ENCODE data around the gene PPIF. TPM values are rescaled to one million over a fixed set of nuclear protein-coding genes. Genes with fewer than 3 reads are reported as not detected.

The PPIF gene
- total RNA-seq, 1 experiment from 2014 or later, result 80.9 TPM

GRCh38 chr10:79353726-79354125 lies 6.5 kb downstream of the PPIF start (continued):
- TF ChIP-seq GRHL2 (CRISPR knock-in tag; IDR thresholded peaks at IDR 0.05; ENCODE audit: insufficient replicate concordance, severe bottlenecking) (no peak), CDX4 (CRISPR knock-in tag; IDR thresholded peaks at IDR 0.05; ENCODE audit: borderline replicate concordance) (no peak), GABPB1 (CRISPR knock-in tag; IDR thresholded peaks at IDR 0.05) (no peak), ZNF138 (CRISPR knock-in tag; conservative IDR thresholded peaks at IDR 0.05) (no peak), TCF7 (CRISPR knock-in tag; IDR thresholded peaks at IDR 0.05; ENCODE audit: low read depth) (no peak)

GRCh38 chr10:79354141-79354540 lies 6.9 kb downstream of the PPIF start:
- Mint-ChIP-seq H3K36me3 (peaks cover 67% of the 10 kb centered on the region), H3K9me3 (peaks cover 16% of the 10 kb centered on the region), H3K27me3 (ENCODE audit: low read depth) (no peaks in the 10 kb centered on the region), H3K4me3 (no peak overlapping the region), H3K27ac (no peak overlapping the region), H3K4me1 (no peaks in the 10 kb centered on the region)
- DNase-seq (ENCODE audit: low spot score) (no peak), ATAC-seq (no peak)
- POLR2A ChIA-PET, result no interaction called here
- CTCF ChIA-PET, result no interaction called here
- no peak for TF ChIP-seq FOXP1 (CRISPR knock-in tag; IDR thresholded peaks at IDR 0.05; ENCODE audit: borderline replicate concordance)
- TF ChIP-seq STAT6 (CRISPR knock-in tag; conservative IDR thresholded peaks at IDR 0.05; ENCODE audit: low read depth), result no peak
- TF ChIP-seq, protein P1, sequence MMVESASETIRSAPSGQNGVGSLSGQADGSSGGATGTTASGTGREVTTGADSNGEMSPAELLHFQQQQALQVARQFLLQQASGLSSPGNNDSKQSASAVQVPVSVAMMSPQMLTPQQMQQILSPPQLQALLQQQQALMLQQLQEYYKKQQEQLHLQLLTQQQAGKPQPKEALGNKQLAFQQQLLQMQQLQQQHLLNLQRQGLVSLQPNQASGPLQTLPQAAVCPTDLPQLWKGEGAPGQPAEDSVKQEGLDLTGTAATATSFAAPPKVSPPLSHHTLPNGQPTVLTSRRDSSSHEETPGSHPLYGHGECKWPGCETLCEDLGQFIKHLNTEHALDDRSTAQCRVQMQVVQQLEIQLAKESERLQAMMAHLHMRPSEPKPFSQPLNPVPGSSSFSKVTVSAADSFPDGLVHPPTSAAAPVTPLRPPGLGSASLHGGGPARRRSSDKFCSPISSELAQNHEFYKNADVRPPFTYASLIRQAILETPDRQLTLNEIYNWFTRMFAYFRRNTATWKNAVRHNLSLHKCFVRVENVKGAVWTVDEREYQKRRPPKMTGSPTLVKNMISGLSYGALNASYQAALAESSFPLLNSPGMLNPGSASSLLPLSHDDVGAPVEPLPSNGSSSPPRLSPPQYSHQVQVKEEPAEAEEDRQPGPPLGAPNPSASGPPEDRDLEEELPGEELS (CRISPR knock-in tag; IDR thresholded peaks at IDR 0.05), result no peak
- no peak for TF ChIP-seq MYBL2 (CRISPR knock-in tag; IDR thresholded peaks at IDR 0.05)
- TF ChIP-seq, protein P2, sequence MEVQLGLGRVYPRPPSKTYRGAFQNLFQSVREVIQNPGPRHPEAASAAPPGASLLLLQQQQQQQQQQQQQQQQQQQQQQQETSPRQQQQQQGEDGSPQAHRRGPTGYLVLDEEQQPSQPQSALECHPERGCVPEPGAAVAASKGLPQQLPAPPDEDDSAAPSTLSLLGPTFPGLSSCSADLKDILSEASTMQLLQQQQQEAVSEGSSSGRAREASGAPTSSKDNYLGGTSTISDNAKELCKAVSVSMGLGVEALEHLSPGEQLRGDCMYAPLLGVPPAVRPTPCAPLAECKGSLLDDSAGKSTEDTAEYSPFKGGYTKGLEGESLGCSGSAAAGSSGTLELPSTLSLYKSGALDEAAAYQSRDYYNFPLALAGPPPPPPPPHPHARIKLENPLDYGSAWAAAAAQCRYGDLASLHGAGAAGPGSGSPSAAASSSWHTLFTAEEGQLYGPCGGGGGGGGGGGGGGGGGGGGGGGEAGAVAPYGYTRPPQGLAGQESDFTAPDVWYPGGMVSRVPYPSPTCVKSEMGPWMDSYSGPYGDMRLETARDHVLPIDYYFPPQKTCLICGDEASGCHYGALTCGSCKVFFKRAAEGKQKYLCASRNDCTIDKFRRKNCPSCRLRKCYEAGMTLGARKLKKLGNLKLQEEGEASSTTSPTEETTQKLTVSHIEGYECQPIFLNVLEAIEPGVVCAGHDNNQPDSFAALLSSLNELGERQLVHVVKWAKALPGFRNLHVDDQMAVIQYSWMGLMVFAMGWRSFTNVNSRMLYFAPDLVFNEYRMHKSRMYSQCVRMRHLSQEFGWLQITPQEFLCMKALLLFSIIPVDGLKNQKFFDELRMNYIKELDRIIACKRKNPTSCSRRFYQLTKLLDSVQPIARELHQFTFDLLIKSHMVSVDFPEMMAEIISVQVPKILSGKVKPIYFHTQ (CRISPR knock-in tag; IDR thresholded peaks at IDR 0.05), result no peak
- TF ChIP-seq, protein P3, sequence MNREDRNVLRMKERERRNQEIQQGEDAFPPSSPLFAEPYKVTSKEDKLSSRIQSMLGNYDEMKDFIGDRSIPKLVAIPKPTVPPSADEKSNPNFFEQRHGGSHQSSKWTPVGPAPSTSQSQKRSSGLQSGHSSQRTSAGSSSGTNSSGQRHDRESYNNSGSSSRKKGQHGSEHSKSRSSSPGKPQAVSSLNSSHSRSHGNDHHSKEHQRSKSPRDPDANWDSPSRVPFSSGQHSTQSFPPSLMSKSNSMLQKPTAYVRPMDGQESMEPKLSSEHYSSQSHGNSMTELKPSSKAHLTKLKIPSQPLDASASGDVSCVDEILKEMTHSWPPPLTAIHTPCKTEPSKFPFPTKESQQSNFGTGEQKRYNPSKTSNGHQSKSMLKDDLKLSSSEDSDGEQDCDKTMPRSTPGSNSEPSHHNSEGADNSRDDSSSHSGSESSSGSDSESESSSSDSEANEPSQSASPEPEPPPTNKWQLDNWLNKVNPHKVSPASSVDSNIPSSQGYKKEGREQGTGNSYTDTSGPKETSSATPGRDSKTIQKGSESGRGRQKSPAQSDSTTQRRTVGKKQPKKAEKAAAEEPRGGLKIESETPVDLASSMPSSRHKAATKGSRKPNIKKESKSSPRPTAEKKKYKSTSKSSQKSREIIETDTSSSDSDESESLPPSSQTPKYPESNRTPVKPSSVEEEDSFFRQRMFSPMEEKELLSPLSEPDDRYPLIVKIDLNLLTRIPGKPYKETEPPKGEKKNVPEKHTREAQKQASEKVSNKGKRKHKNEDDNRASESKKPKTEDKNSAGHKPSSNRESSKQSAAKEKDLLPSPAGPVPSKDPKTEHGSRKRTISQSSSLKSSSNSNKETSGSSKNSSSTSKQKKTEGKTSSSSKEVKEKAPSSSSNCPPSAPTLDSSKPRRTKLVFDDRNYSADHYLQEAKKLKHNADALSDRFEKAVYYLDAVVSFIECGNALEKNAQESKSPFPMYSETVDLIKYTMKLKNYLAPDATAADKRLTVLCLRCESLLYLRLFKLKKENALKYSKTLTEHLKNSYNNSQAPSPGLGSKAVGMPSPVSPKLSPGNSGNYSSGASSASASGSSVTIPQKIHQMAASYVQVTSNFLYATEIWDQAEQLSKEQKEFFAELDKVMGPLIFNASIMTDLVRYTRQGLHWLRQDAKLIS (CRISPR knock-in tag; IDR thresholded peaks at IDR 0.05; ENCODE audit: borderline replicate concordance), result no peak
- no peak for TF ChIP-seq RELA (CRISPR knock-in tag; IDR thresholded peaks at IDR 0.05; ENCODE audit: borderline replicate concordance)
- TF ChIP-seq ZBTB21 (CRISPR knock-in tag; IDR thresholded peaks at IDR 0.05; ENCODE audit: borderline replicate concordance), result no peak
- TF ChIP-seq GRHL2 (CRISPR knock-in tag; IDR thresholded peaks at IDR 0.05; ENCODE audit: insufficient replicate concordance, severe bottlenecking), result no peak
- TF ChIP-seq ZNF512 (CRISPR knock-in tag; IDR thresholded peaks at IDR 0.05; ENCODE audit: borderline replicate concordance), result no peak
- TF ChIP-seq OVOL2 (CRISPR knock-in tag; IDR thresholded peaks at IDR 0.05; ENCODE audit: borderline replicate concordance), result no peak
- TF ChIP-seq MXD4 (CRISPR knock-in tag; IDR thresholded peaks at IDR 0.05; ENCODE audit: borderline replicate concordance), result no peak
- no peak for TF ChIP-seq ETV6 (CRISPR knock-in tag; IDR thresholded peaks at IDR 0.05)
- no peak for TF ChIP-seq CREB1 (CRISPR knock-in tag; IDR thresholded peaks at IDR 0.05)
- TF ChIP-seq, protein P4, sequence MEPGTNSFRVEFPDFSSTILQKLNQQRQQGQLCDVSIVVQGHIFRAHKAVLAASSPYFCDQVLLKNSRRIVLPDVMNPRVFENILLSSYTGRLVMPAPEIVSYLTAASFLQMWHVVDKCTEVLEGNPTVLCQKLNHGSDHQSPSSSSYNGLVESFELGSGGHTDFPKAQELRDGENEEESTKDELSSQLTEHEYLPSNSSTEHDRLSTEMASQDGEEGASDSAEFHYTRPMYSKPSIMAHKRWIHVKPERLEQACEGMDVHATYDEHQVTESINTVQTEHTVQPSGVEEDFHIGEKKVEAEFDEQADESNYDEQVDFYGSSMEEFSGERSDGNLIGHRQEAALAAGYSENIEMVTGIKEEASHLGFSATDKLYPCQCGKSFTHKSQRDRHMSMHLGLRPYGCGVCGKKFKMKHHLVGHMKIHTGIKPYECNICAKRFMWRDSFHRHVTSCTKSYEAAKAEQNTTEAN (CRISPR knock-in tag; IDR thresholded peaks at IDR 0.05), result no peak
- no peak for TF ChIP-seq HMGA2 (CRISPR knock-in tag; IDR thresholded peaks at IDR 0.05)
- no peak for TF ChIP-seq NFATC4 (CRISPR knock-in tag; IDR thresholded peaks at IDR 0.05)
- TF ChIP-seq ESRRA (CRISPR knock-in tag; IDR thresholded peaks at IDR 0.05; ENCODE audit: borderline replicate concordance), result no peak

Measured in WTC11 (cell line).